ENCODE results near the gene TMEM150C.

GRCh38 chr4:82559735-82560120 lies 2.1 kb downstream of the TMEM150C start:
- TF ChIP-seq CTCF (IDR thresholded peaks at IDR 0.05), result no peak
- TF ChIP-seq POLR2A (IDR thresholded peaks at IDR 0.05), result no peak

Data from Peyer's patch (tissue), 4 donors.